ENCODE data around the gene BABAM2. TPM values are rescaled to one million over a fixed set of nuclear protein-coding genes. Genes with fewer than 3 reads are reported as not detected.

Gene BABAM2
- total and polyA plus RNA-seq, 9 of the 15 experiments (the other 6 are each of a cell fraction or from before 2014, with no cell fraction given) = 10.9 to 37.4 (median 25.6) TPM

GRCh38 chr2:27860111-27860510 lies 30.4 kb upstream of the BABAM2 start (continued):
- no peak for TF ChIP-seq DLX4 (CRISPR knock-in tag; IDR thresholded peaks at IDR 0.05)

- POLR2A ChIA-PET = no interaction called here
- Histone ChIP-seq H3K79me2 (ENCODE audit: control insufficient read depth, insufficient read depth, low read length) (no peaks in the 10 kb centered on the region), H3K4me3 (no peak overlapping the region), H3K36me3 (ENCODE audit: control insufficient read depth, insufficient read depth, low read length) (no peaks in the 10 kb centered on the region), H3K9me1 (ENCODE audit: control insufficient read depth, insufficient read depth, low read length) (no peaks in the 10 kb centered on the region), H3K9me3 (replicated peaks; ENCODE audit: control insufficient read depth, insufficient read depth, low read depth, low read length) (no peaks in the 10 kb centered on the region), H3K27me3 (ENCODE audit: control insufficient read depth in 2 of 2, insufficient read depth in 2 of 2, low read length in 2 of 2) (peaks cover 9 to 17% of the 10 kb centered on the region in 2 experiments; a peak in 4 of 5 replicates), H3K27ac (ENCODE audit: extremely low read depth, low read depth, low read length) (no peak overlapping the region), H4K20me1 (replicated peaks; ENCODE audit: control insufficient read depth, insufficient read depth, low read length) (no peaks in the 10 kb centered on the region), H2AFZ (ENCODE audit: low read depth, low read length) (no peak overlapping the region), H3K4me1 (replicated peaks in 1 of 2; ENCODE audit: control insufficient read depth in 2 of 2, insufficient read depth in 2 of 2, low read length in 2 of 2) (no peaks in the 10 kb centered on the region), H3K9ac (ENCODE audit: insufficient read depth in 1 of 2, low read depth in 2 of 2, low read length in 2 of 2) (no peak overlapping the region), H3K4me2 (ENCODE audit: insufficient read depth, low read length) (no peak overlapping the region)
- intact Hi-C loops (cut with micrococcal nuclease) (no loop called here), in situ Hi-C loops (cut with MboI) (no loop called here)
- WGBS (ENCODE audit: insufficient coverage, low coverage, missing lambda C conversion rate) = 7% methylated on average over 1 of the region's 1 CpG
- DNase-seq (ENCODE audit: extremely low read depth in 1 of 4, low spot score in 3 of 4) (no peak), FAIRE-seq (no peak), ATAC-seq (no peak)
- TF ChIP-seq XRCC5 (IDR thresholded peaks at IDR 0.05; ENCODE audit: low read depth, low read length) (no peak), SAFB2 (IDR thresholded peaks at IDR 0.05; ENCODE audit: borderline replicate concordance, low read depth, low read length, severe bottlenecking) (no peak), L3MBTL2 (IDR thresholded peaks at IDR 0.05) (no peak), ZFP36 (IDR thresholded peaks at IDR 0.05; ENCODE audit: low read depth, low read length, partially characterized antibody) (no peak), EP400 (IDR thresholded peaks at IDR 0.05) (no peak), MTA3 (IDR thresholded peaks at IDR 0.05; ENCODE audit: borderline replicate concordance) (no peak), ZNF133 (CRISPR knock-in tag; IDR thresholded peaks at IDR 0.05) (no peak), DMBX1 (CRISPR knock-in tag; IDR thresholded peaks at IDR 0.05; ENCODE audit: borderline replicate concordance) (no peak), DNMT1 (IDR thresholded peaks at IDR 0.05) (no peak), ZNF232 (CRISPR knock-in tag; IDR thresholded peaks at IDR 0.05) (no peak), VEZF1 (CRISPR knock-in tag; IDR thresholded peaks at IDR 0.05) (no peak), HNRNPLL (IDR thresholded peaks at IDR 0.05; ENCODE audit: low read depth, low read length, poor library complexity, severe bottlenecking) (no peak), SRSF7 (optimal IDR thresholded peaks at IDR 0.05; ENCODE audit: low read depth, low read length) (no peak), SMARCB1 (IDR thresholded peaks at IDR 0.05; ENCODE audit: insufficient read length, low read depth) (no peak), E2F8 (IDR thresholded peaks at IDR 0.05; ENCODE audit: low read depth, partially characterized antibody) (no peak), KDM1A (IDR thresholded peaks at IDR 0.05) (no peak), ETV5 (CRISPR knock-in tag; IDR thresholded peaks at IDR 0.05; ENCODE audit: low read depth) (no peak)
- BruUV-seq (replicated peaks) = no TSS peak
- CTCF ChIA-PET (ENCODE audit: low intra/inter-chr PET ratio) = no interaction called here
Measured at GRCh38 chr2:27863146-27863545, 27.4 kb upstream of the BABAM2 start.
